ENCODE results near the gene FANCI.
"Not testable (repeated sequence)": the region's sequence is repeated elsewhere in the genome, so short reads cannot be mapped to it uniquely, and the experiment has no call there.

FANCI gene

GRCh38 chr15:89226359-89227221 is 17.2 kb upstream of the FANCI start:
- DNase-seq = no peak

- DNase-seq = no peak
These were observed 16.4 kb upstream of the FANCI start for GRCh38 chr15:89227425-89227824.

DNA sequence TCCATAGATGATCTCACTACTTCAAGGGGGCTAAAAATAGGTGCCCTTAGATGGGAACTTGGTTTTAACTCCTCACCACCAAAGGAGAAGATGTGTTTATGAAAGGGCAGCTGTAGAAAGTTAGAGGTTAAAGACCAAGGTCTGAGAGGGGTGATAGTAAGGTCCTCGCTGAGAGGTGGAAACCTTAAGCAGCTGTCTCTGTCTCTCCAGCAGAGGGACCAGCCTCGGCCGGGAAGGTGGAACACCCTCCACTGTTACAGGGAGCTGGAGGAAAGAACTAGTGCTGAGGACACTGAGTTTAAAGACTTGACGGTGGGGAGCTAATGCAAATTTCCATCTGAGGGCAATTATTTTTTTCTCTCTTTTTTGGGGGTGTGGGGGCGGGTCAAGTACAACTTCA is 13.5 kb upstream of the FANCI start:
- no peak for DNase-seq

DNA sequence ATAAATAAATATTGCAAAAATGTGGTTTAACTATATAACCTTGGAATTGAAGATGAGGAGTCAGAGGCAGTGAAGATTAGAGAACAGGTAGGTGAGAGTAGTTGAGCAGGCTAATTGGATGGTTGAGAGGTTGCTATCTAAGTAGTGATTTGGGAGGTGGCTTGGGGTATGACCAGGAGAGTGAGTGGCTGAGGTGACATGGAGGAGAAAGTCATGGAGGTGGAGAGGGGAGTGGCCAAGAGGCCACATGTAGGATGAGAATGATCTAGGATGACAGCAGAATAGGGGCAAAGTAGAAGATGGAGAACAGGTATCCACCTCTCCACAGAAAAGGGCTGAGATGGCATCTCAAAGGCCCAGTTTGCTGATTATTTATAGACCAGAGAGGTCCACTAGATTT is 11.9 kb upstream of the FANCI start:
- no peak for DNase-seq

DNA sequence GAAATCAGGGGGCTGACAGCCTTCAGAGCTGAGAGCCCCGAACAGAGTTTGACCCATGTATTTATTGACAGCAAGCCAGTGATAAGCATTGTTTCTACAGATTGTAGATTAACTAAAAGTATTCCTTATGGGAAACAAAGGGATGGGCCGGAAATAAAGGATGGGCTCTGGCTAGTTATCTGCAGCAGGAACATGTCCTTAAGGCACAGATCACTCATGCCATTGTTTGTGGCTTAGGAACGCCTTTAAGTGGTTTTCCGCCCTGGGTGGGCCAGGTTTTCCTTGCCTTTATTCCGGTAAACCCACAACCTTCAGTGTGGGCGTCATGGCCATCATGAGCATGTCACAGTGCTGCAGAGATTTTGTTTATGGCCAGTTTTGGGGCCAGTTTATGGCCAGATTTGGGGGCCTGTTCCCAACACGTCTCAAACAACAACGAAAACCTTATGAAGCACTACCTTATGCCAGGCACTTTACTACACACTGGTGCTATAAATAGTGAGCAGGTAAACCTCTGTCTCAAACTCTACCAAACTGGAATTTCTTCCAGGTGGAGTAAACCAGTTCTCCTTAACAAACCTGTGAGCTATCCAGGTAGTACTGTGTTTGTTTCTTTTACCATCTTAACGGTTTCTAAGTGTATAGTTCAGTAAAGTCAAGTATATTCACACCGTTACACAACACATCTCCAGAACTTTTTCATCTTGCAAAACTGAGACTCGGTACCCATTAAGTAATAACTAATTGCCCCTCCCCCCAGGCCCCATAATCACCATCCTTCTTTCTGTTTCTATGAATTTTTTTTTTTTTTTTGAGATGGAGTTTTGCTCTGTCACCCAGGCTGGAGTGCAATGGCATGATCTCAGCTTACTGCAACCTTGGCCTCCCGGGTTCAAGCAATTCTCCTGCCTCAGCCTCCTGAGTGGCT is 3.6 kb upstream of the FANCI start:
- not testable (repeated sequence) for DNase-seq

DNA sequence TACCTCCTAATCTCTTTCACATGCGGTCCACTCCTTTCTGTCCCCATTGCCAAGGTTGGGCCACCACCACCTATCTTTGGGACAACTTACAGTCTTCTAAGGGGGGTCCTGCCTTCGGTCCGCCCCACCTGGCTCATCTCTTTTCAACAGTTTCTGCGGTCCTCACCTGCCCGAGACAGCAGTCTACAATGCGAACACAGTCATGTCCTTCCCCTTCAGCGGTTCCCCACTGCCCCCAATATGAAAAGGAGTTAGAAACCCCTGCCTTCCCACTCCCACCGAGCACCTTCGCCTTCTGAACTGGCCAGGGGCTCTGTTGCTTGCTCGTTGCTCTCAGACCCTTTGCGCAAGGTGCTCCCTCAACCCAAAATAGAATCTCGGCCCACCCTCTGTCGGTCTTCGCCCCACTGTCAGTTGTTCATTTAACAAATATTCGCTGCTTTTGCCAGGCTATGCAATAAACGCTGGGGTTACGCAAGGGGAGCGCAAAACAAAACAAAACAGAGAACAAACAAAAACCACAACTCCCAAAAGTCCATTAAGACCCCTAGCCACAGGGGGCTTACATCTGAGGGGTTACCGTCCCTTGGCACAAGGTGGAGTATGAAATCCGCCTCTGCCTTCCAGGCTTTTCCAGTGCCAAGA is 611 bp upstream of the FANCI start:
- DNase-seq = no peak

DNA sequence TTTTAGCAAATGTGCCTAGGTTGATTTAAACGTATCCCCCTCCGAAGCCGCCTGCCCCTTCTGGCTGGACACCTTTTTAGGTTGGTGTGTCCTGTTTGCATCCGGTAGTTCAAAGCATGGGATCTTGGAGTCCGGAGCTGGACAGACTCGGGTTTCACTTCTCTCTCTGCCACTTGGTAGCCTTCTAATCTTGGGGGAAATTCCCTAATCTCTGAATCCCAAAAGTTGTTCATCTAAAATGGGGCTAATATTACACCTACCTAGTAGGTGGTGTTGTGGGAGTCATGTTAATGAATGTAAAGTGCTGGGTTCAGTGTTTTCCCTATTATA is 760 bp downstream of the FANCI start:
- DNase-seq = no peak

DNA sequence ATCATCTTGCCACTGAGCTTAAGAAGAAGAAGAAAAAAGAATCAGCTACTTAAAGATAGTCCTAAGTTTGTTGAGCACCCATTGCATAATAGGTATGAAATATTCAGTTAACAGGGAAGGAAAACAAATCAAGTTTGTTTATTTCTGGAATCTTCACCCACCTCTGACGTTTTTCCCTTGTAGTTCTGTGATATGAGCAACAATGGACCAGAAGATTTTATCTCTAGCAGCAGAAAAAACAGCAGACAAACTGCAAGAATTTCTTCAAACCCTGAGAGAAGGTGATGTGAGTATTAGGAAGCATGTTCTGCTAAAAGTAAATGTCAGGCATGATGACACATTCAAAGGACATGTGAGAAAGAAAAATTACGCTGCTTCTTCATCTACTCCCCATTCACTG is 3.7 kb downstream of the FANCI start:
- no peak for DNase-seq

DNA sequence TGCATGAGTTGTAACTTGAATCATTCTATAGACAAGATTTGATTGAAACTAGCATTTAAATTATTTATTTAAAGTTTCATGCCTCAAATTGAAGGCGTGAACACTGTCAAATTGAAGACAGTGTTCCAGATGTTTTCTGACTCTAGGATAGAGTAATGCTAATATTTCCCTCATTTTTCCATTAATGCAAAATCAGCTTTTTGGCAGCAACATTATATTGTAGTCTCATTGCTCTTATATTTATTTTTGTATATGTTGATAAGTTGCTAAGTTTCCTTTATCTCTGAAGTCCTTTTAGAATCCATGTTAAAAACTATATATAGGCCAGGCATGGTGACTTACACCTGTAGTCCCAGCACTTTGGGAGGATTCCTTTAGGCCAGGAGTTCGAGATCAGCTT is 4.8 kb downstream of the FANCI start:
- DNase-seq = no peak

- not testable (repeated sequence) for DNase-seq
These were observed 6.4 kb downstream of the FANCI start for GRCh38 chr15:89250142-89250541.

- not testable (repeated sequence) for DNase-seq
These were observed 33.5 kb downstream of the FANCI start for GRCh38 chr15:89277281-89277680.

GRCh38 chr15:89278307-89278706 is 34.5 kb downstream of the FANCI start:
- DNase-seq = no peak

DNA sequence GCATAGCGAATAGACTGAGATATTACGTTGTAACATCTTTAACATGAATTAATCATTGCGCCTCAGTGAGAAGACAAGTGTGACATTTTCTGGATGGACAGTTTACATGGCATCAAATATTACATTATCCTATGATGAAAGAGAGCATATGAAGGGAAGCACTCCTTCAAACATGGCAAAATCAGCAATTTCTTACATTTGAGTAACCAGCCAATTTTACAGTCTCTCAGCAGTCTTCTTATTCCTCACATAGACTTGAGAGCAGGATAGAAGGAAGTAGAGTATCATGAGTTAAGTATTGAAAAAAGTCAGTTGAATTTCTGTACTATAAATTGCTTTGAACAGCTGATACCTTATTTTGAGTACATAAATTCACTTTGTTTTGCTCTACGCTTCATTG is 38.9 kb downstream of the FANCI start:
- DNase-seq = no peak

GRCh38 chr15:89283201-89283600 is 39.4 kb downstream of the FANCI start:
- DNase-seq = no peak

DNA sequence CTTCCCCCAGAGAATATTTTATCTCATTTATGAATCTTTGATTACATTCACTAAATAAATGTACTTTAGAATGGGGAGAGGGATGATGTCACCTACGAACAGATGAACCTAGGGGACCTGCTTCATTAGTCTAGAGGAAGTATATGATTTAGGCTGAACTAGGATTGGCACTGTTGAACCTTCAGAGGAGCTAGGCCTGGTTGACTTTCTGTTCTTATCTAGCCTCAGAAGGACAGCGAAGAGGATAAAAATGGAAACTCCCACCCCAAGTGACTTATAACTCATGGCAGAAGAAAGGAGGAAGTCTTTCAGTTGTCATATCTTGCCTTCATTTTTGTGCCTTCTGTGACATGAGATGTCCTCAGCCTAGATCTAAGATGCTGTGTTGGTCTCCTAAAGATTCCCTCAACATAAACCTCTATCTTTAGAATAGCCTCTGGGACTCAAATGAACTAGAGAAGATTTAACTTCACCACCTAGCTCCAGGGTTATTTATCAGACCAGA is 48.2 kb downstream of the FANCI start:
- DNase-seq = no peak

GRCh38 chr15:89293012-89293411 is 49.2 kb downstream of the FANCI start:
- DNase-seq = no peak

- no peak for DNase-seq
These were observed 56.1 kb downstream of the FANCI start for GRCh38 chr15:89299896-89300295.

DNA sequence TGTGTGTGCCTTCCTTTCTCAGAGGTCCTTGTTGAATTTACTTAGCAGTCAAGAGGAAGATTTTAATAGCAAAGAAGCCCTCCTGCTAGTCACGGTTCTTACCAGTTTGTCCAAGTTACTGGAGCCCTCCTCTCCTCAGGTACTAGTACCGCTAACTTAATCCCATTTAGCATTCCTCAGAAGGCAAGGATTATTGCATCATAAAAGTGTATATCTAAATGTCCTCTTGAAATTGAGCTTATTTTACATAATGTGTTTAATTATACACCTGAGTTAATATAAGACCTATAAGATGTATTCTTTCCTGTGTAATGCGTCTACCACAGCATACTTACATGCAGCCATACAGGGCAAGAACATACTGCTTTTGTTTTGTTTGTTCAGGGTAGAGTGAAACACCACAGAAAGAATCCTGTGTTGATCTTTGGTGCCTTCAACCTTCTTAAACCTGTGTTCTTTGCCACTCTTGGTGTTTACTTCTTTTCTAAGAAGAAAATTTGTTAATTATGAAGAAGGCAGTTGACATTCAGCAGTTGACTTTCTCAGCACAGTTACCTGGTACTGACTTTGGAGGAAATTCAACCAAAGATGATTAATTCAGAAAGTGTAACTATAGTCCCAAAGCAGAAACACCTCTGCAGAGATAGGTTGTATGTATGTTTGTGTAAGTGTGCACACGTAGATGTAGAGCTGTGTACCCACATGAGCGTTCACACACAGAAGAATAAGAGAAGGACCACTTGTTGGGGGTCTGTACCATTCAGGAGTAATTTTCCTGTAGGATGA is 57.7 kb downstream of the FANCI start:
- DNase-seq = no peak

GRCh38 chr15:89303986-89304385 is 60.2 kb downstream of the FANCI start:
- DNase-seq = no peak

- DNase-seq = no peak
These were observed 61.6 kb downstream of the FANCI start for GRCh38 chr15:89305395-89305794.

DNA sequence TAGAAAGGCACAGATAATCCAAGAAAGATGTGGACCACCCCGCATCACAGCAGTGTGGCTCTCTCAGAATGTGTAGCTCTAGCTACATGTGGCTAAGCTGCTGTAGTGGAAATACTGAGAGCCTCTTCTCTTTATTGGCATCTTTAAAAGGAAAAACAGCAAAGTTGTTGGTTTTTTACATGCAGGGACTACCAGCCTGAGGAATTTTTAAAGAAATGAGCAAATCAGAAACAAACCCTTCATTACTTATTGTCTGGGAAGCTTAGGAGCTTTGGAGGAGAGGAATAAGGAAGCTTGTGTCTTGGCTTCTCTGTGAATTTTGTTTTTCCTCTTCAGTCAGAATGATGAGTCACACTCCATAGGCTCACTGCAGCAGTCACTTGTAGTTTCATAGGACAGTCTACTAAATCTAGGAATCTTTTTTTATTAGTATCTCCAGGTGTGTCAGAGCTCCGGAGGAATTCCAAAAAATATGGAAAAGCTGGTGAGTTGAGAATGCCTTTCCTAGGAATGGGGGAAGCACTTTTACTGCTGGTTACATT is 63.3 kb downstream of the FANCI start:
- DNase-seq = no peak

DNA sequence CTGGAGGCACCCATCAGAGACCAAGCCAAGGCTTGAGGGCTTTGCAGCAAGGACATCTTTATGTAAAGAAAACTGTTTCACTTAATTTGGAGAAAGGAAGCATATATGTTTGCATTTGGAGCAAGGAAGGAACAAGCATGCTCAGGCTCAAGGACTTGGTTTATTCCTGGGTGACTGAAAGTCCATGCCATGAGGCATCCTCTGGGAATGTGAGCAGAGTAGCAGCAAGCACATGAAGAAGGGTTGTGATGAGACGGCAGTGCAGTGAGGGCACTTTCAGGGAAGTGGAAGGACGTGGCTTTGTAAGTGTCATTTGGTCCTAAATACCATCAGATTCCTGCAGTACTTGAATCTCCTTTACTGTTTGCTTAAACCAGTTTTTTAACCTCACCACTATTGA is 64.0 kb downstream of the FANCI start:
- DNase-seq = no peak
